OCI-LY3 (cell line): Measurements from ENCODE around the gene TXNDC5.
A peak's percentile ranks its signal among the peaks of the same experiment; 100 is the strongest.

Experiments used
- H2AFZ ChIP-seq: fragments of 200-600, 300-600 bp; shearing (Covaris generic); 2 replicates; pipeline ENCODE4 v1.6.0; 2014; ENCODE audit warnings: antibody characterized with exemption, low read depth, low read length
- H3K27ac ChIP-seq: fragments of 200-600, 300-600 bp; sonication (generic); 2 replicates; pipeline ENCODE4 v1.5.1; 2014; ENCODE audit warnings: mild to moderate bottlenecking, low read length, moderate library complexity, mixed read lengths
- H3K27me3 ChIP-seq: fragments of 200-600, 300-600 bp; sonication (generic); 2 replicates; pipeline ENCODE4 v1.6.1; 2014; ENCODE audit warnings: low read depth, low read length, mixed read lengths
- H3K36me3 ChIP-seq: fragments of 200-600, 300-600 bp; sonication (generic); replicated peaks from 2 replicates; pipeline ENCODE3; 2014; ENCODE audit warnings: low read depth, low read length, mixed read lengths
- H3K4me1 ChIP-seq: fragments of 300-600, 200-600 bp; sonication (generic); 2 replicates; pipeline ENCODE4 v1.6.1; 2014; ENCODE audit warnings: low read length, mixed read lengths
- H3K4me2 ChIP-seq: fragments of 200-600, 300-600 bp; sonication (generic); 2 replicates; pipeline ENCODE4 v1.6.1; 2014; ENCODE audit warnings: low read length, mixed read lengths
- H3K4me3 ChIP-seq: fragments of 300-600, 200-600 bp; sonication (generic); 2 replicates; pipeline ENCODE4 v1.5.1; 2014; ENCODE audit warnings: antibody characterized with exemption, mild to moderate bottlenecking, low read length, moderate library complexity
- H3K79me2 ChIP-seq: fragments of 300-600, 200-600 bp; shearing (Covaris generic); 2 replicates; pipeline ENCODE4 v1.6.1; 2014; ENCODE audit warnings: mild to moderate bottlenecking, low read length, mixed read lengths
- H3K9ac ChIP-seq: fragments of 300-600, 200-600 bp; shearing (Covaris generic); 2 replicates; pipeline ENCODE4 v1.6.0; 2014; ENCODE audit warnings: mild to moderate bottlenecking, low read length, moderate library complexity
- H3K9me3 ChIP-seq: fragments of 200-600, 300-600 bp; shearing (Covaris generic); 2 replicates; pipeline ENCODE4 v1.6.1; 2014; ENCODE audit warnings: low read length, mixed read lengths; ENCODE audit not compliant: insufficient read depth
- H4K20me1 ChIP-seq: fragments of 200-600, 300-600 bp; sonication (generic); 2 replicates; pipeline ENCODE4 v1.6.1; 2016; ENCODE audit warnings: low read length, mixed read lengths; ENCODE audit not compliant: insufficient read depth
- CTCF ChIP-seq: fragments of 200-600, 300-600 bp; sonication (generic); IDR thresholded peaks from 2 replicates; pipeline ENCODE4 v1.5.1; 2014; ENCODE audit warnings: antibody characterized with exemption, low read length, low read depth
- EZH2phosphoT487 ChIP-seq: fragments of 200-600 bp; shearing (Covaris generic); IDR thresholded peaks from 2 replicates; pipeline ENCODE4 v1.6.1; 2018; ENCODE audit warnings: antibody characterized with exemption, mixed run types, low read depth

Gene TXNDC5

GRCh38 chr6:7956257-7956656 lies 45.7 kb upstream of the TXNDC5 start:
- no peaks in the 10 kb centered on the region for H3K27me3 ChIP-seq
- H3K79me2 ChIP-seq = no peaks in the 10 kb centered on the region
- no peak overlapping the region for H3K4me3 ChIP-seq
- no peak overlapping the region for H3K4me2 ChIP-seq
- H3K36me3 ChIP-seq = no peaks in the 10 kb centered on the region
- H2AFZ ChIP-seq = no peak overlapping the region
- H3K9ac ChIP-seq = no peak overlapping the region
- H3K27ac ChIP-seq = no peak overlapping the region
- H4K20me1 ChIP-seq = no peaks in the 10 kb centered on the region
- H3K9me3 ChIP-seq = 0 out of 2 replicates have a peak, but pooled peaks cover under 1% of the 10 kb centered on the region
- peaks cover 12% of the 10 kb centered on the region for H3K4me1 ChIP-seq
- TF ChIP-seq CTCF = no peak
- no peak for TF ChIP-seq EZH2phosphoT487

GRCh38 chr6:7954477-7955200 lies 44.1 kb upstream of the TXNDC5 start:
- Histone ChIP-seq H2AFZ (no peak overlapping the region), H3K27ac (no peak overlapping the region), H3K4me2 (no peak overlapping the region), H3K79me2 (no peaks in the 10 kb centered on the region), H3K4me3 (no peak overlapping the region), H3K4me1 (no peaks in the 10 kb centered on the region), H4K20me1 (no peaks in the 10 kb centered on the region), H3K9ac (no peak overlapping the region), H3K27me3 (no peaks in the 10 kb centered on the region), H3K36me3 (no peaks in the 10 kb centered on the region), H3K9me3 (no peaks in the 10 kb centered on the region)
- TF ChIP-seq EZH2phosphoT487 (no peak), CTCF (no peak)

GRCh38 chr6:7953753-7954152 lies 43.2 kb upstream of the TXNDC5 start:
- no peaks in the 10 kb centered on the region for H3K9me3 ChIP-seq
- H2AFZ ChIP-seq = no peak overlapping the region
- no peak overlapping the region for H3K4me3 ChIP-seq

GRCh38 chr6:7939864-7940228 lies 29.3 kb upstream of the TXNDC5 start:
- Histone ChIP-seq H3K4me3 (peak overlapping the region; percentile 38), H3K27ac (peak overlapping the region; percentile 20), H3K79me2 (no peaks in the 10 kb centered on the region), H3K9me3 (peaks cover 4% of the 10 kb centered on the region; the same call in 1 of the 2 replicates), H3K4me1 (peaks cover 28% of the 10 kb centered on the region), H3K27me3 (no peaks in the 10 kb centered on the region), H3K4me2 (peak overlapping the region; percentile 64), H3K36me3 (peaks cover 5% of the 10 kb centered on the region), H4K20me1 (no peaks in the 10 kb centered on the region), H2AFZ (peak overlapping the region; percentile 56), H3K9ac (peak overlapping the region; percentile 24; the same call in 1 of the 2 replicates)
- TF ChIP-seq CTCF = no peak
- no peak for TF ChIP-seq EZH2phosphoT487

More at GRCh38 chr6:7953753-7954152, 43.2 kb upstream of the TXNDC5 start:
- H3K9ac ChIP-seq = no peak overlapping the region
- H3K79me2 ChIP-seq = no peaks in the 10 kb centered on the region
- H4K20me1 ChIP-seq = no peaks in the 10 kb centered on the region
- H3K36me3 ChIP-seq = no peaks in the 10 kb centered on the region
- H3K4me2 ChIP-seq = no peak overlapping the region
- no peaks in the 10 kb centered on the region for H3K4me1 ChIP-seq
- no peaks in the 10 kb centered on the region for H3K27me3 ChIP-seq
- TF ChIP-seq EZH2phosphoT487 (no peak), CTCF (no peak)
- H3K27ac ChIP-seq = no peak overlapping the region
